ENCODE measurements around the gene MUC6. TPM values are rescaled to one million over a fixed set of nuclear protein-coding genes. Genes with fewer than 3 reads are reported as not detected.

Gene MUC6
- total RNA-seq: not detected

GRCh38 chr11:1036303-1036923, at the start of gene MUC6:
TSS of gene MUC6 (minus strand) at chr11:1036718. CDS start at chr11:1036655, 63 bp downstream.
- POLR2A ChIA-PET: no interaction called here
- CTCF ChIA-PET: no interaction called here

- CTCF ChIA-PET: no interaction called here
- POLR2A ChIA-PET: no interaction called here
Observed at GRCh38 chr11:1085440-1086170, 49.1 kb upstream of the MUC6 start.

GRCh38 chr11:1084561-1085439, 48.3 kb upstream of the MUC6 start:
- POLR2A ChIA-PET: no interaction called here
- CTCF ChIA-PET: no interaction called here

GRCh38 chr11:1083621-1084551, 47.4 kb upstream of the MUC6 start:
- ChIA-PET POLR2A (no interaction called here), CTCF (no interaction called here)

GRCh38 chr11:1082728-1083620, 46.5 kb upstream of the MUC6 start:
- POLR2A ChIA-PET: no interaction called here

GRCh38 chr11:1082346-1082727, 45.8 kb upstream of the MUC6 start:
- ChIA-PET POLR2A (no interaction called here), CTCF (no interaction called here)

More at GRCh38 chr11:1082728-1083620, 46.5 kb upstream of the MUC6 start:
- CTCF ChIA-PET: no interaction called here

- POLR2A ChIA-PET: no interaction called here
- CTCF ChIA-PET: no interaction called here
Observed at GRCh38 chr11:1081601-1082311, 45.2 kb upstream of the MUC6 start.

- POLR2A ChIA-PET: no interaction called here
- CTCF ChIA-PET: no interaction called here
Observed at GRCh38 chr11:1078191-1078601, 41.7 kb upstream of the MUC6 start.

GRCh38 chr11:1077417-1078119, 41.0 kb upstream of the MUC6 start:
- ChIA-PET POLR2A (no interaction called here), CTCF (no interaction called here)

GRCh38 chr11:1077033-1077416, 40.5 kb upstream of the MUC6 start:
- ChIA-PET POLR2A (no interaction called here), CTCF (no interaction called here)

GRCh38 chr11:1076061-1076665, 39.6 kb upstream of the MUC6 start:
- ChIA-PET POLR2A (no interaction called here), CTCF (no interaction called here)

- POLR2A ChIA-PET: no interaction called here
- CTCF ChIA-PET: interaction anchor here (1.0 to 1.4 kb wide), 2 partner anchors 24 to 219 kb away, joined by 3 read pairs; no protein-coding TSS in a partner anchor
Observed at GRCh38 chr11:1075341-1075911, 38.9 kb upstream of the MUC6 start.

GRCh38 chr11:1074244-1075221, 38.0 kb upstream of the MUC6 start, which contains the start of gene MUC2:
TSS of gene MUC2 (plus strand) at chr11:1074874.
- CTCF ChIA-PET: interaction anchor here (1.0 to 1.4 kb wide), 2 partner anchors 23 to 218 kb away, joined by 3 read pairs; no protein-coding TSS in a partner anchor
- POLR2A ChIA-PET: no interaction called here

GRCh38 chr11:1073851-1074243, 37.3 kb upstream of the MUC6 start:
- ChIA-PET POLR2A (no interaction called here), CTCF (no interaction called here)

GRCh38 chr11:1073261-1073724, 36.8 kb upstream of the MUC6 start:
- ChIA-PET POLR2A (no interaction called here), CTCF (no interaction called here)

- ChIA-PET POLR2A (no interaction called here), CTCF (no interaction called here)
Observed at GRCh38 chr11:1072821-1073231, 36.3 kb upstream of the MUC6 start.

All from activated CD8-positive, alpha-beta memory T cell treated with anti-CD3 and anti-CD28 coated beads for 36 hours (primary cell).